Measurements from ENCODE around the gene TCIRG1. TPM values are rescaled to one million over a fixed set of nuclear protein-coding genes. Genes with fewer than 3 reads are reported as not detected.

Gene TCIRG1
- total and polyA plus RNA-seq, 2 experiments from 2014 or later, result 75.9 to 118 TPM

DNA sequence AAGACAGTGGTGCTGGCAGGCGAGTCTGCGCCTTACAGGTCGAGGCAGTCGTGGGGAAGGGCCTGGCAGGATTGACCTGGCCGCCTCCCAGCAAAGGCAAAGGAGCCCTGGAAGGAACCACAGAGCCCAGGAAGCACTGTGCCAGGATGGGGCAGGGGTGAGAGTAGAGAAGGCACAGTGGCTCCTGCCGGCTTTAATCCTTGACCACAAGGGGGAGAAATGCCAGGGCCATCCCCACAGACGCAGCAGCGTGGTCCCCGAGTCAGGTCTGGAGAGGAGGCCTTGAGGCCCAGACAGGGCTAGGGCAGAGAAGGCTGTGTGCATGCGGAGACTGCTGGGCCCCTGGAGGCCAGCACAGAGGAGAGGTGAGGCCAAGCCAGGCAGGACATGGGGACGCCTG is 18.2 kb upstream of the TCIRG1 start:
- Histone ChIP-seq H3K79me2 (ENCODE audit: insufficient read depth) (no peaks in the 10 kb centered on the region), H3K4me3 (no peak overlapping the region), H3K36me3 (ENCODE audit: low read depth) (no peaks in the 10 kb centered on the region; the same call in 1 of the 2 replicates), H3K4me1 (ENCODE audit: insufficient read depth) (0 out of 2 replicates have a peak, but pooled peaks cover 4% of the 10 kb centered on the region), H3K9me3 (ENCODE audit: low read depth) (no peaks in the 10 kb centered on the region), H3K9ac (no peak overlapping the region), H3K9me2 (ENCODE audit: insufficient read depth) (no peaks in the 10 kb centered on the region), H4K20me1 (ENCODE audit: insufficient read depth) (no peaks in the 10 kb centered on the region), H3F3A (ENCODE audit: insufficient read depth) (peaks cover 4% of the 10 kb centered on the region; the same call in 1 of the 2 replicates), H3K27me3 (replicated peaks; ENCODE audit: insufficient read depth) (no peaks in the 10 kb centered on the region), H3K27ac (no peak overlapping the region), H3K4me2 (ENCODE audit: unreplicated experiment) (no peak overlapping the region), H2AFZ (no peak overlapping the region)
- in situ Hi-C loops (cut with MboI), result no loop called here
- TF ChIP-seq EZH2 (IDR thresholded peaks at IDR 0.05; ENCODE audit: insufficient read depth, poor library complexity, severe bottlenecking) (no peak), EZH2phosphoT487 (IDR thresholded peaks at IDR 0.05; ENCODE audit: insufficient read depth, low read depth) (no peak)
- WGBS, 2 experiments (ENCODE audit: low coverage in 1 of 2, low lambda C conversion rate in 2 of 2, missing lambda C conversion rate in 2 of 2), result 60 to 74% methylated on average over 10 to 11 of the region's 11 CpGs
- DNase-seq, result peak; percentile 46

DNA sequence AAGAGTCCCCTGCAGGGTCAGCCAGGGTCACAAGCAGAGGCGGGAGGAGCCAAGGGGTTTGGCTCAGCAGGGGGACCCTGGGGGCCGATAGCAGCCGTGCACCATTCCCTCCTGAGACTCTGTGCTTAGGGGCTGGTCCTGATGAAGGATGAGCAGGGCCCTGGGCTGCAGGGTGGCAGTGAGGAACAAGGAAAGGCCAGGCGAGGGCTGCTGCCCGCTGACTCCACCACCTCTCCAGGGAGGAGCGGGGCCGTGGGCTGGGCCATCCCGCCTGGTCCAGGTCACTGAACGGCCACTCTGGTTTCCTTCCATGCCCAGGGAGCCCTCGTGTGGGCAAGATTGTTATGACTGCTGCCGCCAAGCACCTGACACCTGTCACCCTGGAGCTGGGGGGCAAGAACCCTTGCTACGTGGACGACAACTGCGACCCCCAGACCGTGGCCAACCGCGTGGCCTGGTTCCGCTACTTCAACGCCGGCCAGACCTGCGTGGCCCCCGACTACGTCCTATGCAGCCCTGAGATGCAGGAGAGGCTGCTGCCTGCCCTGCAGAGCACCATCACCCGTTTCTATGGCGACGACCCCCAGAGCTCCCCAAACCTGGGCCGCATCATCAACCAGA is 17.5 kb upstream of the TCIRG1 start:
- H3K79me2 ChIP-seq (ENCODE audit: insufficient read depth), result no peaks in the 10 kb centered on the region
- peaks cover 4% of the 10 kb centered on the region; the same call in 1 of the 2 replicates for H3F3A ChIP-seq (ENCODE audit: insufficient read depth)
- no peaks in the 10 kb centered on the region for H3K27me3 ChIP-seq (replicated peaks; ENCODE audit: insufficient read depth)
- no peak for DNase-seq
- 89 to 90% methylated on average over 27 of the region's 27 CpGs for WGBS, 2 experiments (ENCODE audit: low coverage in 1 of 2, low lambda C conversion rate in 2 of 2, missing lambda C conversion rate in 2 of 2)
- no peaks in the 10 kb centered on the region for H4K20me1 ChIP-seq (ENCODE audit: insufficient read depth)
- no peak overlapping the region for H3K4me3 ChIP-seq
- in situ Hi-C loops (cut with MboI), result no loop called here
- no peaks in the 10 kb centered on the region for H3K9me2 ChIP-seq (ENCODE audit: insufficient read depth)
- no peaks in the 10 kb centered on the region; the same call in 1 of the 2 replicates for H3K36me3 ChIP-seq (ENCODE audit: low read depth)
- H3K9ac ChIP-seq, result no peak overlapping the region
- no peak for TF ChIP-seq EZH2phosphoT487 (IDR thresholded peaks at IDR 0.05; ENCODE audit: insufficient read depth, low read depth)
- no peak for TF ChIP-seq EZH2 (IDR thresholded peaks at IDR 0.05; ENCODE audit: insufficient read depth, poor library complexity, severe bottlenecking)
- H3K27ac ChIP-seq, result no peak overlapping the region
- H3K9me3 ChIP-seq (ENCODE audit: low read depth), result no peaks in the 10 kb centered on the region
- H3K4me2 ChIP-seq (ENCODE audit: unreplicated experiment), result no peak overlapping the region
- H3K4me1 ChIP-seq (ENCODE audit: insufficient read depth), result 0 out of 2 replicates have a peak, but pooled peaks cover 4% of the 10 kb centered on the region
- no peak overlapping the region for H2AFZ ChIP-seq

DNA sequence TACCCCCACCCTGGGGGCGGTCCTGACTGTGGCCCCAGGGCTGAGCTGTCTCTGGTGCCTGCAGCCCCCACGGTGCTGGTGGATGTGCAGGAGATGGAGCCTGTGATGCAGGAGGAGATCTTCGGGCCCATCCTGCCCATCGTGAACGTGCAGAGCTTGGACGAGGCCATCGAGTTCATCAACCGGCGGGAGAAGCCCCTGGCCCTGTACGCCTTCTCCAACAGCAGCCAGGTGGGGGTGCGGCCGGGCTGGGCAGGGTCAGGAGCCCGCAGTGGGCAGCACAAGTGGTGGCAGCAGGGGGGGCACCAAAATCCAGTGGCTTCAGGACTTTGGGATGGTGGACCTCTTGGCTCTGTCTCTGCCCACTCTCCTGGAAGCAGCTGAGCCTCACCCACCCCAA is 16.3 kb upstream of the TCIRG1 start:
- Histone ChIP-seq H3K4me3 (no peak overlapping the region), H3K36me3 (ENCODE audit: low read depth) (no peaks in the 10 kb centered on the region; the same call in 1 of the 2 replicates), H3K79me2 (ENCODE audit: insufficient read depth) (peaks cover 5% of the 10 kb centered on the region; the same call in 1 of the 2 replicates), H2AFZ (no peak overlapping the region), H3K9ac (no peak overlapping the region), H3K4me2 (ENCODE audit: unreplicated experiment) (no peak overlapping the region), H3K4me1 (ENCODE audit: insufficient read depth) (peaks cover 6% of the 10 kb centered on the region), H3K27me3 (replicated peaks; ENCODE audit: insufficient read depth) (no peaks in the 10 kb centered on the region), H3K9me3 (ENCODE audit: low read depth) (no peaks in the 10 kb centered on the region), H4K20me1 (ENCODE audit: insufficient read depth) (no peaks in the 10 kb centered on the region), H3K27ac (no peak overlapping the region), H3F3A (ENCODE audit: insufficient read depth) (peaks cover 5% of the 10 kb centered on the region; the same call in 1 of the 2 replicates), H3K9me2 (ENCODE audit: insufficient read depth) (no peaks in the 10 kb centered on the region)
- 89 to 93% methylated on average over 13 of the region's 13 CpGs for WGBS, 2 experiments (ENCODE audit: low coverage in 1 of 2, low lambda C conversion rate in 2 of 2, missing lambda C conversion rate in 2 of 2)
- TF ChIP-seq EZH2phosphoT487 (IDR thresholded peaks at IDR 0.05; ENCODE audit: insufficient read depth, low read depth) (no peak), EZH2 (IDR thresholded peaks at IDR 0.05; ENCODE audit: insufficient read depth, poor library complexity, severe bottlenecking) (no peak)
- in situ Hi-C loops (cut with MboI), result no loop called here
- no peak for DNase-seq

DNA sequence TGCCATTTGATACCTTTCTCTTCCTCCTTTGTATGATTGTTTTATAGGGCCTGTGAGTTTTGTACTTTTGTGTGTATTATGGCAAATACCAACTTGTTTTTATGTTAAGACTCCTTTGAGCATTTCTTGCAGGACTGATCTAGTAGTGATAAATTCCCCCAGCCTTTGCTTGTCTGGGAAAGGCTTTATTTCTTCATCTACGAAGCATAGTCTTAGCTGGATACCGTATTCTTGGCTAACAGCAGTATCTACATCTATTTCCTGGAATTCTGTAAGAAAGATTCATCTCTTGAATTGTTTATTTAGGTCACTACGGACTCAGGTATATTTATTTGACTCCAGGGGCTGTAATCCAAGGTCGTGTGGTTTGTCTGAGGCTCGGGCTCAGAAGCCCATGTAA is 14.3 kb upstream of the TCIRG1 start:
- Histone ChIP-seq H3K4me3 (no peak overlapping the region), H3K4me1 (ENCODE audit: insufficient read depth) (peaks cover 24% of the 10 kb centered on the region), H4K20me1 (ENCODE audit: insufficient read depth) (no peaks in the 10 kb centered on the region), H2AFZ (no peak overlapping the region), H3F3A (ENCODE audit: insufficient read depth) (peaks cover 21% of the 10 kb centered on the region), H3K27ac (no peak overlapping the region), H3K27me3 (replicated peaks; ENCODE audit: insufficient read depth) (no peaks in the 10 kb centered on the region), H3K9me3 (ENCODE audit: low read depth) (no peaks in the 10 kb centered on the region), H3K79me2 (ENCODE audit: insufficient read depth) (peaks cover 6% of the 10 kb centered on the region; the same call in 1 of the 2 replicates), H3K36me3 (ENCODE audit: low read depth) (no peaks in the 10 kb centered on the region; the same call in 1 of the 2 replicates), H3K9me2 (ENCODE audit: insufficient read depth) (no peaks in the 10 kb centered on the region), H3K9ac (no peak overlapping the region), H3K4me2 (ENCODE audit: unreplicated experiment) (no peak overlapping the region)
- TF ChIP-seq EZH2 (IDR thresholded peaks at IDR 0.05; ENCODE audit: insufficient read depth, poor library complexity, severe bottlenecking) (no peak), EZH2phosphoT487 (IDR thresholded peaks at IDR 0.05; ENCODE audit: insufficient read depth, low read depth) (no peak)
- no peak for DNase-seq
- WGBS, 2 experiments (ENCODE audit: low coverage in 1 of 2, low lambda C conversion rate in 2 of 2, missing lambda C conversion rate in 2 of 2), result 80 to 87% methylated on average over 5 of the region's 5 CpGs
- in situ Hi-C loops (cut with MboI), result no loop called here
